ENCODE results near the gene TMSB4Y.

Gene TMSB4Y

GRCh38 chrY:13703568-13703968, at the start of gene TMSB4Y:
Gene TMSB4Y, plus strand, starts transcription at chrY:13703899.
- peak; percentile 34 to 42 for DNase-seq (ENCODE audit: low read depth in 2 of 2)

- DNase-seq (ENCODE audit: low read depth in 2 of 2), result no peak
These were observed 39.5 kb upstream of the TMSB4Y start for GRCh38 chrY:13664162-13664561.

GRCh38 chrY:13671122-13671521, 32.6 kb upstream of the TMSB4Y start:
- DNase-seq (ENCODE audit: low read depth in 2 of 2), result no peak

GRCh38 chrY:13702276-13702675, 1.4 kb upstream of the TMSB4Y start:
- DNase-seq (ENCODE audit: low read depth in 2 of 2), result no peak

- peak; percentile 10 to 18 for DNase-seq (ENCODE audit: low read depth in 2 of 2)
These were observed 627 bp downstream of the TMSB4Y start for GRCh38 chrY:13704121-13704930.

GRCh38 chrY:13705197-13705596, 1.5 kb downstream of the TMSB4Y start:
- no peak for DNase-seq (ENCODE audit: low read depth in 2 of 2)

- no peak for DNase-seq (ENCODE audit: low read depth in 2 of 2)
These were observed 4.3 kb downstream of the TMSB4Y start for GRCh38 chrY:13708038-13708437.

- DNase-seq (ENCODE audit: low read depth in 2 of 2), result no peak
These were observed 15.3 kb downstream of the TMSB4Y start for GRCh38 chrY:13718996-13719395.

- DNase-seq (ENCODE audit: low read depth in 2 of 2), result no peak
These were observed 25.8 kb downstream of the TMSB4Y start for GRCh38 chrY:13729517-13729916.

- DNase-seq (ENCODE audit: low read depth in 2 of 2), result no peak
These were observed 34.9 kb downstream of the TMSB4Y start for GRCh38 chrY:13738618-13739017.

- no peak for DNase-seq (ENCODE audit: low read depth in 2 of 2)
These were observed 47.8 kb downstream of the TMSB4Y start for GRCh38 chrY:13751289-13752071.

- no peak for DNase-seq (ENCODE audit: low read depth in 2 of 2)
These were observed 51.0 kb downstream of the TMSB4Y start for GRCh38 chrY:13754661-13755060.
